Nephron progenitor cell (in vitro differentiated cells): ENCODE data around the gene SZT2.

ENCODE experiments used
- DNase-seq: peaks from one replicate; pipeline ENCODE4 v3.0.0; 2021
- H3K27ac Mint-ChIP-seq: 2 replicates; pipeline ENCODE4 v1.8.0; 2021; ENCODE audit warnings: mild to moderate bottlenecking, moderate library complexity, mixed read lengths
- H3K27me3 Mint-ChIP-seq: 2 replicates; pipeline ENCODE4 v1.8.0; 2021; ENCODE audit warnings: mild to moderate bottlenecking, low read depth, mixed read lengths; ENCODE audit not compliant: poor library complexity
- H3K36me3 Mint-ChIP-seq: 2 replicates; pipeline ENCODE4 v1.8.0; 2021; ENCODE audit warnings: low read depth, mixed read lengths
- H3K4me1 Mint-ChIP-seq: 2 replicates; pipeline ENCODE4 v1.8.0; 2021; ENCODE audit warnings: mixed read lengths
- H3K4me3 Mint-ChIP-seq: 2 replicates; pipeline ENCODE4 v1.8.0; 2021; ENCODE audit warnings: mild to moderate bottlenecking, moderate library complexity, mixed read lengths
- H3K9me3 Mint-ChIP-seq: 2 replicates; pipeline ENCODE4 v1.8.0; 2021; ENCODE audit warnings: mild to moderate bottlenecking, moderate library complexity, mixed read lengths
- TF ChIP-seq, protein P1 (sequence below): fragments of 200-600 bp; sonication (generic); IDR thresholded peaks from 2 replicates; pipeline ENCODE4 v1.5.0; 2021; ENCODE audit warnings: antibody characterized with exemption

SZT2 gene

DNA sequence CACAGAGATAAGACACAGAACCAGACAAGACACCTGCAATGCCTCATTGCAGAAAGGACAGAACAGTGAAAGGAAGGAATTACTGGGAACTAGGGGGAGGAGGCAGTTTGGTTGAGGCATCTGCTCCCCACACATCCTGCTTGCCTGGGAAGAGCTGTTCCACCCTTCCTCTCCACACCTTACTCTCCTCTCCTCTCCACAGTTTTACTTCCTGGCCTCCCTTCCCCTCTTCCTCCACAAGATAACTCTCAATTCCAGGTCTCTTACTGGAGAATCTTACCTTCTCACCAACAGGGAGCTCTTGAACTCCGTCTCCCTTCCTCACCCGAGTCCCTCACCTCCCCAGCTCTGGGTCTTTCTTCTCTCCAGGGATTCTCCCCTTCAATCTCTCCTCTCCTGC is 24.0 kb upstream of the SZT2 start:
- peak overlapping the region; percentile 64 for H3K4me3 Mint-ChIP-seq
- H3K4me1 Mint-ChIP-seq: peaks cover 58% of the 10 kb centered on the region
- no peak for DNase-seq
- TF ChIP-seq, protein P1, sequence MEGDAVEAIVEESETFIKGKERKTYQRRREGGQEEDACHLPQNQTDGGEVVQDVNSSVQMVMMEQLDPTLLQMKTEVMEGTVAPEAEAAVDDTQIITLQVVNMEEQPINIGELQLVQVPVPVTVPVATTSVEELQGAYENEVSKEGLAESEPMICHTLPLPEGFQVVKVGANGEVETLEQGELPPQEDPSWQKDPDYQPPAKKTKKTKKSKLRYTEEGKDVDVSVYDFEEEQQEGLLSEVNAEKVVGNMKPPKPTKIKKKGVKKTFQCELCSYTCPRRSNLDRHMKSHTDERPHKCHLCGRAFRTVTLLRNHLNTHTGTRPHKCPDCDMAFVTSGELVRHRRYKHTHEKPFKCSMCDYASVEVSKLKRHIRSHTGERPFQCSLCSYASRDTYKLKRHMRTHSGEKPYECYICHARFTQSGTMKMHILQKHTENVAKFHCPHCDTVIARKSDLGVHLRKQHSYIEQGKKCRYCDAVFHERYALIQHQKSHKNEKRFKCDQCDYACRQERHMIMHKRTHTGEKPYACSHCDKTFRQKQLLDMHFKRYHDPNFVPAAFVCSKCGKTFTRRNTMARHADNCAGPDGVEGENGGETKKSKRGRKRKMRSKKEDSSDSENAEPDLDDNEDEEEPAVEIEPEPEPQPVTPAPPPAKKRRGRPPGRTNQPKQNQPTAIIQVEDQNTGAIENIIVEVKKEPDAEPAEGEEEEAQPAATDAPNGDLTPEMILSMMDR: no peak
- H3K27me3 Mint-ChIP-seq: peaks cover 7% of the 10 kb centered on the region
- peak overlapping the region; percentile 63 for H3K27ac Mint-ChIP-seq
- peaks cover 43% of the 10 kb centered on the region for H3K36me3 Mint-ChIP-seq
- H3K9me3 Mint-ChIP-seq: no peaks in the 10 kb centered on the region

DNA sequence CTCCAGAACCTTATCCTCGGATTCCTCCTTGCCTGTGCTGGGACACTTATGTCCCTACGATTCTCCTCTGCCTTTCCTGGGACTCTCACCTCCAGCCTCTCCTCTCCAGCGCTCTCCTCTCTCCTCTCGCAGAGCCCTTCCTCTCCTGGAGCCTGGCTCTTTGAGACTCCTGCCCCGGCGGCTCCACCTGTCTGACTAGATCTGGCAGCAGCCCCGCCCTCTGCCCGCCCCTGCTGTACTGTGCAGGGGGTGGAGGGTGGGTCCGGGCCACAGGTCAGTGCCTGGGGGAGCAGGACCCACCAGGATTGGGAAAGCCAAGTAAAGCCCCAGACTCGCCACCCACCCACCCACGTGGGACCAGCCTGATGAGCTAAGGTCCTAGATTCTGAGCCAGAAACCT is 23.5 kb upstream of the SZT2 start:
- H3K27ac Mint-ChIP-seq: no peak overlapping the region
- peak overlapping the region; percentile 82 for H3K4me3 Mint-ChIP-seq
- peaks cover 8% of the 10 kb centered on the region for H3K27me3 Mint-ChIP-seq
- peaks cover 55% of the 10 kb centered on the region for H3K4me1 Mint-ChIP-seq
- peaks cover 38% of the 10 kb centered on the region for H3K36me3 Mint-ChIP-seq
- H3K9me3 Mint-ChIP-seq: no peaks in the 10 kb centered on the region
- TF ChIP-seq, protein P1: no peak
- DNase-seq: no peak

DNA sequence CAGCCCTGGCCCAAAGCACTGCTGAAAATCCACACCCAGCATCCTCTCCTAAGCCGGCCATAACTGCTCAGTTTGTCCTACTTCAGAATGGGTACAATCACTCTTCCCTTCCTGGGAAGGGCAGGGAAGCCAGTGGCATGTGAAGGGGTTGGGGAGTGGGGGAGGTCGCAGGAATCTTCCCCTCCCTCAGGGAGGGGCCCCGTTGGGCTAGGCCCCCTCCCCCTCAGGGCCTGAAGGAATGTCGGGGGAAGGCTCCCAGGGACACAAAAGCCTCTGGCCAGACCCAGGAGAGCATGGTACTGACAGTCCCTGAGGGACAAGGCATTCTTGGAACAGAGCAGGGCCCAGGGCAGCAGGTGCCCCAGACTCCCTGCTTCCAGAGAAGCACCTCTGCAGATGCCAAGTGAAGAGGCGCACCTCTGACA is 23.1 kb upstream of the SZT2 start:
- no peak overlapping the region for H3K27ac Mint-ChIP-seq
- peak overlapping the region; percentile 82 for H3K4me3 Mint-ChIP-seq
- H3K36me3 Mint-ChIP-seq: peaks cover 33% of the 10 kb centered on the region
- TF ChIP-seq, protein P1: no peak
- no peaks in the 10 kb centered on the region for H3K9me3 Mint-ChIP-seq
- no peak for DNase-seq
- peaks cover 50% of the 10 kb centered on the region for H3K4me1 Mint-ChIP-seq
- peaks cover 8% of the 10 kb centered on the region for H3K27me3 Mint-ChIP-seq

DNA sequence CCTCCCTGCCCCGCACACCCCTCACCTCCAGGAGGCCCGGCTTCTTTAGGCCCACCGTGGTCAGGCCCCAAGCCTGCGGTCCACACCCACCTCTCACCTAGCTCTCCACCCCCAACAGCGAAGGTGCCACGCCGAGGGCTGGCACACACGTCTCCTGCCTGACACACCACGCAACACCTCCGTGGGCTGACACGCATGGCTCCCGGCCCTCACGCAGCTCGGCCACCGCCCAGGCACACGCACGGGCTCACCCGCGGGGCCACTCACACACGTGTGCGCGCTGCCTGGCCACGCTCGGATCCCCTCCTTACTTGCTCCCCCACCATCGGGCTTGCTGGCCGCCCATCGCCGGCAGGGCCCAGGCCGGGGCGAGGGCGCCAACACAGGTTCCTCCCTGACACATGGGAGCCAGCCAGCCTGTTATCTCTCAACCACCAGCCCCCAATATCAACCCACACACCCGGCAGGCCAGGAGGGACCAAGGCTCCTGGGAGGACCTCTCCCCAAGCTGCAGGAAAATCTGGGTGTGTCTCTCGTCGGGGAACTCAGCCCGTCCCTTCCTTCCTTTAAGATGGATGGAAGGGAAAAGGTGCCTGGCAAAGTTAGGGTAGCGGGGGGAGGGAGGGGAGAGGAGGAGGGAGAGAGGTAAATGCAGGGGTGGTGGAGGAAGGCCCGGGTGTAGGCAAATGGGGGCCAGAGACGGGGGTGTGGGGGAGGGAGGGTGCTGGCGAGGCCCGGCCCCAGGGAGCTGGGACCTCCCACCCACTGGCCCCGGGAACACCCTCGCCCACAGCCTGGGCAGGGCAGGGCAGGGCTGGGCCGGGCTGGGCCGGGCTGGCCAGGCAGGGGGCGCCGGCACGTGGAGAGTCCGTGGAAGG is 22.4 kb upstream of the SZT2 start:
- Mint-ChIP-seq H3K36me3 (peaks cover 27% of the 10 kb centered on the region), H3K9me3 (no peaks in the 10 kb centered on the region), H3K4me3 (peak overlapping the region; percentile 82), H3K27me3 (peaks cover 8% of the 10 kb centered on the region), H3K27ac (no peak overlapping the region), H3K4me1 (peaks cover 44% of the 10 kb centered on the region)
- DNase-seq: peak; percentile 31
- TF ChIP-seq, protein P1: no peak

DNA sequence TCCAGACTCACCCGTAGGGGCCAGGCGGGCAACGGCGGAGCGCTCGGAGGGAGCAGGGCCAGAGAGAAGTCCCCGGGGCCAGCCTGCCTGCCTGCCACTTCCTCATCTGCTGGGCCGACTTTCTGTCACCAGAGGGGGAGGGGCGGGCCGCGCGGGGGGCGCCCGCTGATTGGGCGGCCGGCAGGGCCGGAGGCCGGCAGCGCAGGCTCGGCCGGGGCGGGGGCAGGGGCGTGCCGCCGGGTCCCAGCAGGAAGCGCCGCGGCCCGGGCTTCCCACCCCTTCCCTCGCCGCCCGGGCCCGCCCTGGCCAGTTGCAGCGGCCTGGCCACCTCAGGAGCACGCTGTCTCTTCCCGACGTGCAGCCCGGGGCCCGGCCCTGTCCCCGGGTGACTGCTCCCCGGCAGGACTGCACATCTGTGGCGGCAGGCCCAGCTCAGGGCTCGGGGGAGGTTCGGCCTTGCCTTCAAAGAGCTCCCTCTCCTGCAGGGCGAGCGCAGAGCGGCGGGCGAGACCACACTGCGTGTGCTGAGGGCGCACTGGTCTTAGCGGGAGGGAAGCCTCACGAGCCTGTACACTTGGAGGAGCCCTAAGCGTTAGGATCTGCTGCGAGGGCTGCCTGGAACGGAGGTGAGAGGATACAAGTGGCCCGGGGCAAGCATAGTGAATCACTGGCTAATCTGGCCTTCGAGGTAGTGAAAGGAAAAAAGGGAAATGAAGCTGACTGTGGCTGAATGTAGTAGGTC is 21.6 kb upstream of the SZT2 start, which contains the start of gene ELOVL1:
Gene ELOVL1 (minus strand): TSS at position 108 of the 742 bp plus-strand sequence. CDS start 2,402 bp downstream, outside the sequence.
- H3K27me3 Mint-ChIP-seq: peaks cover 8% of the 10 kb centered on the region
- peak within 1 kb of the TSS; percentile 93 for H3K27ac Mint-ChIP-seq
- DNase-seq: peak; percentile 95
- peaks cover 22% of the 10 kb centered on the region for H3K36me3 Mint-ChIP-seq
- TF ChIP-seq, protein P1: no peak
- H3K9me3 Mint-ChIP-seq: no peaks in the 10 kb centered on the region
- H3K4me3 Mint-ChIP-seq: peak within 1 kb of the TSS; percentile 86
- H3K4me1 Mint-ChIP-seq: peaks cover 38% of the 10 kb centered on the region
